Right lobe of liver (tissue), 6 donors: ENCODE measurements around the gene SYNE1. TPM values are rescaled to one million over a fixed set of nuclear protein-coding genes. Genes with fewer than 3 reads are reported as not detected.
"Not testable (repeated sequence)": the region's sequence is repeated elsewhere in the genome, so short reads cannot be mapped to it uniquely, and the experiment has no call there.

Source experiments
- ATAC-seq, 4 donors: fragments of 200-7000 bp; cut with Tn5 transposase; one replicate each; pipeline ENCODE4 v1.9.1; 2020; ENCODE audit warnings: mild to moderate bottlenecking in 4 of 4, moderate library complexity in 4 of 4
- DNase-seq, 3 donors: peaks; one replicate each; pipeline ENCODE4 v3.0.0-alpha.2; 2020
- H3K27ac ChIP-seq, 3 donors: fragments of 200-600 bp; one replicate each; pipeline ENCODE4 v1.8.0; 2022
- H3K27me3 ChIP-seq, 2 donors: fragments of 200-600 bp; one replicate each; pipeline ENCODE4 v1.8.0; 2022
- H3K36me3 ChIP-seq, 4 donors: fragments of 200-600 bp; sonication (generic) in 1 of 4; one replicate each; pipeline versions ENCODE4 v1.5.1 to v1.8.0; 2017 to 2022; ENCODE audit warnings: control low read depth in 1 of 4
- H3K4me1 ChIP-seq, 4 donors: fragments of 200-600 bp; sonication (generic) in 1 of 4; one replicate each; pipeline versions ENCODE4 v1.5.1 to v1.8.0; 2017 to 2022; ENCODE audit warnings: control low read depth in 1 of 4
- H3K4me3 ChIP-seq, 3 donors: fragments of 200-600 bp; one replicate each; pipeline ENCODE4 v1.8.0; 2022
- H3K9me3 ChIP-seq, 4 donors: fragments of 200-600 bp; sonication (generic) in 1 of 4; one replicate each; pipeline versions ENCODE4 v1.5.1 to v1.8.0; 2017 to 2022; ENCODE audit warnings: control low read depth in 1 of 4
- POLR2A ChIP-seq: fragments of 450-650 bp; IDR thresholded peaks from one replicate; pipeline ENCODE4 v1.6.1; 2017; ENCODE audit warnings: antibody characterized with exemption, mild to moderate bottlenecking
- WGBS: methylation state at CpG from one replicate; pipeline ENCODE4 v1.1.6; 2018; ENCODE audit warnings: low coverage, low lambda C conversion rate; ENCODE audit not compliant: insufficient coverage; ENCODE audit errors: missing lambda C conversion rate; 5-methylcytosine and 5-hydroxymethylcytosine counted together
- intact Hi-C, 2 donors: fragments of 100-400 bp; cut with DNase I; formaldehyde crosslinking; loops; one replicate each; pipeline versions ENCODE4 v1.11.2 to v1.14.1; 2022
- total RNA-seq, 6 experiments: library from RNA; depleted of rRNA in 2 of 6; stranded (reverse); fragments of >200 nt in 2 of 6; fragmentation: NEBNext Ultra II Directional in 3 of 6; extraction: Animal tissue kit (Norgen Biotek cat#: 25700) in 3 of 6; gene quantifications; one replicate each; pipeline versions ENCODE4 v1.1.0 to v1.2.4, GENCODE V29; 2016 to 2023
- TF ChIP-seq, protein P1 (sequence below), 4 donors: fragments of 200-600 bp in 3 of 4; fragments of 450-650 bp in 1 of 4; IDR thresholded peaks; one replicate each; pipeline versions ENCODE4 v1.5.1 to v1.8.0; 2016 to 2022; ENCODE audit warnings: antibody characterized with exemption in 4 of 4, mild to moderate bottlenecking in 2 of 4
- donor health status: DM: no; HTN: yes; CAD: no.
- donor health status: DM: no; HTN: no; CAD: no.
- donor health status: DM: no; HTN: no; CAD: no.
- donor health status: DM: no; HTN: yes; CAD: no.
- donor health status: DM: no; HTN: yes; CAD: no.

The SYNE1 gene
- total RNA-seq, 6 experiments from 2014 or later: 22.8 to 43.2 (median 25.0) TPM

DNA sequence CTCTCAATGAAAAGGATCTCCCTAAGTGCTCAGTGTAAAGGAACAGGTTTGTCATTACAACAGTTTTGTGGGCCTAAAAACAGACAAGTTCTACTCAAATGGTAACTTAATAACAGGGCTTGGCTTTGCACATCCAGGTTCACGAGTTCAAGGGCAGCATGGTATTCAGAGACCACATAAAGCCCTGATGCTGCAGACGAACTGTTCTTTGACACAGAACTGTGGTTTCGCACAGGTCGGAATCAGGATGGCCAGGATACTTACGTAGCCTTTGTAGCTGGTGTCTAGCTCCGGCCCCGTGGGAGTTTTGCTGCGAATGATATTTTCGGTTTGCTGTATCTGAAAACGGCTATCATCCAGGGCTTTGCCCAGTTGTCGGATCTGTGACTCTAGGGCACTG is 493.8 kb downstream of the SYNE1 start:
- intact Hi-C loops: no loop called here
- Histone ChIP-seq H3K27me3 (no peaks in the 10 kb centered on the region), H3K27ac (no peak overlapping the region), H3K9me3 (no peaks in the 10 kb centered on the region), H3K36me3 (peaks cover 0 to 67% (median 11%) of the 10 kb centered on the region in 4 donors), H3K4me3 (no peak overlapping the region), H3K4me1 (no peaks in the 10 kb centered on the region)
- no peak for ATAC-seq
- WGBS: 95% methylated on average over 3 of the region's 11 CpGs
- DNase-seq: no peak
- TF ChIP-seq POLR2A: no peak
- TF ChIP-seq, protein P1, sequence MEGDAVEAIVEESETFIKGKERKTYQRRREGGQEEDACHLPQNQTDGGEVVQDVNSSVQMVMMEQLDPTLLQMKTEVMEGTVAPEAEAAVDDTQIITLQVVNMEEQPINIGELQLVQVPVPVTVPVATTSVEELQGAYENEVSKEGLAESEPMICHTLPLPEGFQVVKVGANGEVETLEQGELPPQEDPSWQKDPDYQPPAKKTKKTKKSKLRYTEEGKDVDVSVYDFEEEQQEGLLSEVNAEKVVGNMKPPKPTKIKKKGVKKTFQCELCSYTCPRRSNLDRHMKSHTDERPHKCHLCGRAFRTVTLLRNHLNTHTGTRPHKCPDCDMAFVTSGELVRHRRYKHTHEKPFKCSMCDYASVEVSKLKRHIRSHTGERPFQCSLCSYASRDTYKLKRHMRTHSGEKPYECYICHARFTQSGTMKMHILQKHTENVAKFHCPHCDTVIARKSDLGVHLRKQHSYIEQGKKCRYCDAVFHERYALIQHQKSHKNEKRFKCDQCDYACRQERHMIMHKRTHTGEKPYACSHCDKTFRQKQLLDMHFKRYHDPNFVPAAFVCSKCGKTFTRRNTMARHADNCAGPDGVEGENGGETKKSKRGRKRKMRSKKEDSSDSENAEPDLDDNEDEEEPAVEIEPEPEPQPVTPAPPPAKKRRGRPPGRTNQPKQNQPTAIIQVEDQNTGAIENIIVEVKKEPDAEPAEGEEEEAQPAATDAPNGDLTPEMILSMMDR (IDR thresholded peaks at IDR 0.05): no peak

DNA sequence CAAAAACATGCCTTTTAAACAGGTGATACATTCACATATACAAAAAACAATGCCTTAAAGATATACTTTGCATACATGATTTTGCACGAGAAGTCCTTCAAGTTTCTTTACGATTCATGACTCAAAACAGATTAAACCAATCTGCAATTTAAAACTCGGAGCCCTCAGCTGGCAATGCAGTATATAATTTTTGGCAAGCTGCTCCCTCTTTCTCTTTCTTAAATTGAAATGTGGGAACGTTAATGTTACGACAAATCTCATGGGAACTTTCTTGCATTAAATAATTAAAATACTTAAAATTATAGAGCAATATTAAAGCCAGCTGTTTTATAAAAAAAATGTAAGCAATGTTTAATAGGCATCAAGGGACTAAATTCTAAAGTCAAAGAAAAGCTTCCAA is 495.1 kb downstream of the SYNE1 start:
- intact Hi-C loops: no loop called here
- ATAC-seq (no peak), DNase-seq (no peak)
- no peak overlapping the region for H3K27ac ChIP-seq
- no peaks in the 10 kb centered on the region for H3K27me3 ChIP-seq
- H3K4me3 ChIP-seq: no peak overlapping the region
- H3K36me3 ChIP-seq: peaks cover 0 to 62% (median 11%) of the 10 kb centered on the region in 4 donors
- TF ChIP-seq POLR2A: no peak
- TF ChIP-seq, protein P1 (IDR thresholded peaks at IDR 0.05): no peak
- H3K9me3 ChIP-seq: no peaks in the 10 kb centered on the region
- 72% methylated on average over 5 of the region's 5 CpGs for WGBS
- H3K4me1 ChIP-seq: no peaks in the 10 kb centered on the region

GRCh38 chr6:152138344-152138743 is 498.8 kb downstream of the SYNE1 start:
- ATAC-seq, H3K4me3 ChIP-seq, DNase-seq, H3K9me3 ChIP-seq, H3K27me3 ChIP-seq, H3K4me1 ChIP-seq, intact Hi-C loops, H3K27ac ChIP-seq: not testable (repeated sequence)
- WGBS: 100% methylated on average over 6 of the region's 6 CpGs
- H3K36me3 ChIP-seq: peaks cover 0 to 75% (median 24%) of the 10 kb centered on the region in 4 donors

- 95% methylated on average over 8 of the region's 8 CpGs for WGBS
- intact Hi-C loops: no loop called here
- Histone ChIP-seq H3K4me3 (no peak overlapping the region), H3K27me3 (no peaks in the 10 kb centered on the region), H3K36me3 (peaks cover 0 to 82% (median 30%) of the 10 kb centered on the region in 4 donors), H3K9me3 (no peaks in the 10 kb centered on the region), H3K4me1 (no peaks in the 10 kb centered on the region), H3K27ac (no peak overlapping the region)
- DNase-seq: no peak
- no peak for ATAC-seq
- no peak for TF ChIP-seq POLR2A
- TF ChIP-seq, protein P1 (IDR thresholded peaks at IDR 0.05): no peak
Measured at GRCh38 chr6:152136449-152136825, 500.7 kb downstream of the SYNE1 start.

- Histone ChIP-seq H3K9me3 (no peaks in the 10 kb centered on the region), H3K4me1 (no peaks in the 10 kb centered on the region), H3K27ac (no peak overlapping the region), H3K27me3 (no peaks in the 10 kb centered on the region), H3K4me3 (no peak overlapping the region), H3K36me3 (peaks cover 0 to 85% (median 31%) of the 10 kb centered on the region in 4 donors)
- TF ChIP-seq, protein P1 (IDR thresholded peaks at IDR 0.05): no peak
- TF ChIP-seq POLR2A: no peak
- 76% methylated on average over 8 of the region's 8 CpGs for WGBS
- ATAC-seq (no peak), DNase-seq (no peak)
- intact Hi-C loops: no loop called here
Measured at GRCh38 chr6:152135755-152136448, 501.3 kb downstream of the SYNE1 start.
